AG10803 (cell line): ENCODE results near the gene MYO1B.
"Not testable (repeated sequence)": the region's sequence is repeated elsewhere in the genome, so short reads cannot be mapped to it uniquely, and the experiment has no call there.

ENCODE experiments used
- DNase-seq: peaks from one replicate; pipeline ENCODE4 v3.0.0; 2010; ENCODE audit warnings: low read depth
- H3K4me3 ChIP-seq: 2 replicates; pipeline ENCODE4 v1.5.1; 2011; ENCODE audit warnings: mild to moderate bottlenecking, low read length, control low read depth
- TF ChIP-seq, protein P1 (sequence below): conservative IDR thresholded peaks from 2 replicates; pipeline ENCODE4 v1.5.1; 2011; ENCODE audit warnings: mild to moderate bottlenecking, low read length, control low read depth, inconsistent platforms

The MYO1B gene

DNA sequence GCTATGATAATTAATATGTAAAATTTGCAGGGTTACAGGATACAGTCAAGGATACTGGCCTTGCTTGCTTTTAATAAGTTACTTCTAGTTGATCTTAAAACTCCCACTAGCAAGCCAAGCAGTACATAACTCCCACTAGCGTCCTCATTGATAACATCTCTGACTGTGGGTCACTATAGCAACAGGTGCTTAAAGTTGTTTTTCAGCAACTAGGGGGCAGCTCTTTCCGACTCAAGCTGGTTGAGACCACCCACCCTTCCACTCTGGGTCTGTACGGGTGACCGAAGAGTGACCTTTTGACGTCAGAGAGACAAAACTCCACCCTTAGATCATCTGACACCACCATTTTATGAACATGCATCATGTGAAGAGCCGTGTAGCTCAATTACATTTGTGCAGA lies 208.6 kb downstream of the MYO1B start:
- H3K4me3 ChIP-seq: no peak overlapping the region
- TF ChIP-seq, protein P1, sequence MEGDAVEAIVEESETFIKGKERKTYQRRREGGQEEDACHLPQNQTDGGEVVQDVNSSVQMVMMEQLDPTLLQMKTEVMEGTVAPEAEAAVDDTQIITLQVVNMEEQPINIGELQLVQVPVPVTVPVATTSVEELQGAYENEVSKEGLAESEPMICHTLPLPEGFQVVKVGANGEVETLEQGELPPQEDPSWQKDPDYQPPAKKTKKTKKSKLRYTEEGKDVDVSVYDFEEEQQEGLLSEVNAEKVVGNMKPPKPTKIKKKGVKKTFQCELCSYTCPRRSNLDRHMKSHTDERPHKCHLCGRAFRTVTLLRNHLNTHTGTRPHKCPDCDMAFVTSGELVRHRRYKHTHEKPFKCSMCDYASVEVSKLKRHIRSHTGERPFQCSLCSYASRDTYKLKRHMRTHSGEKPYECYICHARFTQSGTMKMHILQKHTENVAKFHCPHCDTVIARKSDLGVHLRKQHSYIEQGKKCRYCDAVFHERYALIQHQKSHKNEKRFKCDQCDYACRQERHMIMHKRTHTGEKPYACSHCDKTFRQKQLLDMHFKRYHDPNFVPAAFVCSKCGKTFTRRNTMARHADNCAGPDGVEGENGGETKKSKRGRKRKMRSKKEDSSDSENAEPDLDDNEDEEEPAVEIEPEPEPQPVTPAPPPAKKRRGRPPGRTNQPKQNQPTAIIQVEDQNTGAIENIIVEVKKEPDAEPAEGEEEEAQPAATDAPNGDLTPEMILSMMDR: no peak
- no peak for DNase-seq

- not testable (repeated sequence) for H3K4me3 ChIP-seq, DNase-seq
Measured at GRCh38 chr2:191456506-191456905, 211.3 kb downstream of the MYO1B start.

GRCh38 chr2:191459158-191459557 lies 214.0 kb downstream of the MYO1B start:
- TF ChIP-seq, protein P1: no peak
- no peak overlapping the region for H3K4me3 ChIP-seq
- DNase-seq: no peak

- no peak overlapping the region for H3K4me3 ChIP-seq
- no peak for DNase-seq
- TF ChIP-seq, protein P1: no peak
Measured at GRCh38 chr2:191462370-191462769, 217.2 kb downstream of the MYO1B start.

GRCh38 chr2:191463790-191464189 lies 218.6 kb downstream of the MYO1B start:
- DNase-seq: no peak
- H3K4me3 ChIP-seq: no peak overlapping the region
- TF ChIP-seq, protein P1: no peak

GRCh38 chr2:191465766-191466420 lies 220.7 kb downstream of the MYO1B start:
- H3K4me3 ChIP-seq: no peak overlapping the region
- DNase-seq: peak; percentile 25
- TF ChIP-seq, protein P1: no peak

- no peak for DNase-seq
- H3K4me3 ChIP-seq: no peak overlapping the region
- TF ChIP-seq, protein P1: no peak
Measured at GRCh38 chr2:191467113-191467512, 221.9 kb downstream of the MYO1B start.
